GM23248 (cell line): ENCODE results near the gene GPR52. TPM values are rescaled to one million over a fixed set of nuclear protein-coding genes. Genes with fewer than 3 reads are reported as not detected.

Experiments
- DNase-seq: peaks from one replicate; pipeline ENCODE4 v3.0.0-alpha.2; 2015
- H2AFZ ChIP-seq: fragments of 200-600 bp; sonication (generic); 2 replicates; pipeline ENCODE4 v1.6.1; 2016; ENCODE audit warnings: antibody characterized with exemption
- H3F3A ChIP-seq: fragments of 200-600 bp; sonication (generic); 2 replicates; pipeline ENCODE4 v1.6.1; 2016; ENCODE audit warnings: mild to moderate bottlenecking, antibody characterized with exemption, mixed run types; ENCODE audit not compliant: insufficient read depth
- H3K27ac ChIP-seq: fragments of 200-600 bp; sonication (generic); 2 replicates; pipeline ENCODE4 v1.5.1; 2016; ENCODE audit warnings: mild to moderate bottlenecking
- H3K27me3 ChIP-seq: fragments of 200-600 bp; sonication (generic); replicated peaks from 2 replicates; pipeline ENCODE4 v1.6.1; 2016; ENCODE audit warnings: mild to moderate bottlenecking; ENCODE audit not compliant: insufficient read depth
- H3K36me3 ChIP-seq: fragments of 200-600 bp; sonication (generic); 2 replicates; pipeline ENCODE4 v1.6.1; 2016; ENCODE audit warnings: low read depth, mild to moderate bottlenecking
- H3K4me1 ChIP-seq: fragments of 200-600 bp; sonication (generic); 2 replicates; pipeline ENCODE4 v1.6.1; 2016; ENCODE audit warnings: mild to moderate bottlenecking; ENCODE audit not compliant: insufficient read depth
- H3K4me2 ChIP-seq: fragments of 200-600 bp; sonication (generic); one replicate; pipeline ENCODE4 v1.6.1; 2016; ENCODE audit warnings: mild to moderate bottlenecking; ENCODE audit not compliant: unreplicated experiment
- H3K4me3 ChIP-seq: fragments of 200-600 bp; sonication (generic); 2 replicates; pipeline ENCODE4 v1.5.1; 2016; ENCODE audit warnings: mild to moderate bottlenecking
- H3K79me2 ChIP-seq: fragments of 200-600 bp; sonication (generic); 2 replicates; pipeline ENCODE4 v1.6.1; 2016; ENCODE audit warnings: mild to moderate bottlenecking; ENCODE audit not compliant: insufficient read depth
- H3K9ac ChIP-seq: fragments of 200-600 bp; sonication (generic); 2 replicates; pipeline ENCODE4 v1.6.1; 2016; ENCODE audit warnings: mild to moderate bottlenecking
- H3K9me2 ChIP-seq: fragments of 200-600 bp; sonication (generic); 2 replicates; pipeline ENCODE4 v1.6.1; 2016; ENCODE audit warnings: mixed run types, mild to moderate bottlenecking, moderate library complexity; ENCODE audit not compliant: insufficient read depth
- H3K9me3 ChIP-seq: fragments of 200-600 bp; sonication (generic); one replicate; pipeline ENCODE4 v1.6.1; 2017; ENCODE audit warnings: low read depth
- H4K20me1 ChIP-seq: fragments of 200-600 bp; sonication (generic); 2 replicates; pipeline ENCODE4 v1.6.0; 2016; ENCODE audit not compliant: insufficient read depth
- EZH2 ChIP-seq: fragments of 200-600 bp; sonication (generic); IDR thresholded peaks from 2 replicates; pipeline ENCODE4 v1.6.1; 2018; ENCODE audit warnings: antibody characterized with exemption, mild to moderate bottlenecking; ENCODE audit not compliant: insufficient read depth, poor library complexity, severe bottlenecking
- EZH2phosphoT487 ChIP-seq: fragments of 200-600 bp; sonication (generic); IDR thresholded peaks from 2 replicates; pipeline ENCODE4 v1.6.1; 2018; ENCODE audit warnings: antibody characterized with exemption, moderate library complexity, mild to moderate bottlenecking, low read depth; ENCODE audit not compliant: insufficient read depth
- WGBS, 2 experiments: methylation state at CpG; one replicate each; pipeline ENCODE4 v1.1.6; 2015 to 2017; ENCODE audit warnings: low lambda C conversion rate in 2 of 2, low coverage in 1 of 2; ENCODE audit errors: missing lambda C conversion rate in 2 of 2; 5-methylcytosine and 5-hydroxymethylcytosine counted together
- in situ Hi-C: fragments of 300-500 bp; cut with MboI; formaldehyde crosslinking; loops from 2 replicates; pipeline ENCODE4 v1.15.0; 2020
- polyA plus RNA-seq: library from polyadenylated mRNA; unstranded; fragments of >200 nt; fragmentation: Nextera tagmentation; extraction: Ambion mirVana; gene quantifications from 2 replicates; pipeline ENCODE4 v1.2.1, GENCODE V29; 2016
- total RNA-seq: library from RNA; depleted of rRNA; stranded (reverse); fragments of >200 nt; shearing (Covaris generic); gene quantifications from 2 replicates; pipeline ENCODE4 v1.2.3, GENCODE V29; 2014

The GPR52 gene
- total and polyA plus RNA-seq, 2 experiments from 2014 or later: not detected

DNA sequence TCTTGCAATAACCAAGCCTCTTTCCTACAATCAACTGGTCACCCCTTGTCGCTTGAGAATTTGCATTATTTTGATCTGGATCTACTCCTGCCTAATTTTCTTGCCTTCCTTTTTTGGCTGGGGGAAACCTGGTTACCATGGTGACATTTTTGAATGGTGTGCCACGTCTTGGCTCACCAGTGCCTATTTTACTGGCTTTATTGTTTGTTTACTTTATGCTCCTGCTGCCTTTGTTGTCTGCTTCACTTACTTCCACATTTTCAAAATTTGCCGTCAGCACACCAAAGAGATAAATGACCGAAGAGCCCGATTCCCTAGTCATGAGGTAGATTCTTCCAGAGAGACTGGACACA lies 743 bp downstream of the GPR52 start:
- no peaks in the 10 kb centered on the region for H3K4me1 ChIP-seq
- in situ Hi-C loops: no loop called here
- H4K20me1 ChIP-seq: no peaks in the 10 kb centered on the region
- DNase-seq: no peak
- no peak overlapping the region for H3K4me2 ChIP-seq
- H3F3A ChIP-seq: no peaks in the 10 kb centered on the region
- H3K9me2 ChIP-seq: no peaks in the 10 kb centered on the region
- no peaks in the 10 kb centered on the region for H3K27me3 ChIP-seq
- no peak overlapping the region for H2AFZ ChIP-seq
- no peaks in the 10 kb centered on the region for H3K79me2 ChIP-seq
- no peaks in the 10 kb centered on the region for H3K9me3 ChIP-seq
- 89 to 90% methylated on average over 5 of the region's 5 CpGs for WGBS, 2 experiments
- H3K4me3 ChIP-seq: no peak overlapping the region
- H3K27ac ChIP-seq: no peak overlapping the region
- no peak for TF ChIP-seq EZH2
- no peak overlapping the region for H3K9ac ChIP-seq
- H3K36me3 ChIP-seq: no peaks in the 10 kb centered on the region

- in situ Hi-C loops: no loop called here
- no peaks in the 10 kb centered on the region for H3F3A ChIP-seq
- H3K4me2 ChIP-seq: no peak overlapping the region
- H3K9me3 ChIP-seq: no peaks in the 10 kb centered on the region
- no peaks in the 10 kb centered on the region for H3K4me1 ChIP-seq
- H2AFZ ChIP-seq: no peak overlapping the region
- H3K9ac ChIP-seq: no peak overlapping the region
- no peak overlapping the region for H3K4me3 ChIP-seq
- no peak for DNase-seq
- WGBS, 2 experiments: 90% methylated on average over 5 of the region's 5 CpGs
- no peaks in the 10 kb centered on the region for H4K20me1 ChIP-seq
- no peaks in the 10 kb centered on the region for H3K27me3 ChIP-seq
- H3K79me2 ChIP-seq: no peaks in the 10 kb centered on the region
- H3K9me2 ChIP-seq: no peaks in the 10 kb centered on the region
- H3K36me3 ChIP-seq: no peaks in the 10 kb centered on the region
- TF ChIP-seq EZH2phosphoT487 (no peak), EZH2 (no peak)
- H3K27ac ChIP-seq: no peak overlapping the region
Measured at GRCh38 chr1:174448974-174449373, 1.2 kb downstream of the GPR52 start.

GRCh38 chr1:174451408-174451807 lies 3.6 kb downstream of the GPR52 start:
- Histone ChIP-seq H3K9ac (no peak overlapping the region), H2AFZ (no peak overlapping the region), H3F3A (no peaks in the 10 kb centered on the region), H4K20me1 (no peaks in the 10 kb centered on the region), H3K9me2 (no peaks in the 10 kb centered on the region), H3K36me3 (no peaks in the 10 kb centered on the region), H3K79me2 (no peaks in the 10 kb centered on the region), H3K4me1 (no peaks in the 10 kb centered on the region), H3K27me3 (no peaks in the 10 kb centered on the region), H3K4me3 (no peak overlapping the region), H3K9me3 (no peaks in the 10 kb centered on the region), H3K4me2 (no peak overlapping the region), H3K27ac (no peak overlapping the region)
- 81 to 84% methylated on average over 6 of the region's 6 CpGs for whole genome bisulfite sequencing, 2 experiments
- in situ Hi-C loops: no loop called here
- TF ChIP-seq EZH2phosphoT487 (no peak), EZH2 (no peak)
- no peak for DNase-seq

- H3K4me1 ChIP-seq: no peaks in the 10 kb centered on the region
- 97 to 99% methylated on average over 2 of the region's 2 CpGs for WGBS, 2 experiments
- no peaks in the 10 kb centered on the region for H3K9me3 ChIP-seq
- H3K36me3 ChIP-seq: no peaks in the 10 kb centered on the region
- no peak for DNase-seq
- no peak overlapping the region for H2AFZ ChIP-seq
- no peaks in the 10 kb centered on the region for H3F3A ChIP-seq
- in situ Hi-C loops: no loop called here
- H3K79me2 ChIP-seq: no peaks in the 10 kb centered on the region
- H4K20me1 ChIP-seq: no peaks in the 10 kb centered on the region
- TF ChIP-seq EZH2 (no peak), EZH2phosphoT487 (no peak)
- H3K27ac ChIP-seq: no peak overlapping the region
- no peak overlapping the region for H3K4me3 ChIP-seq
- no peak overlapping the region for H3K9ac ChIP-seq
- H3K27me3 ChIP-seq: no peaks in the 10 kb centered on the region
- no peaks in the 10 kb centered on the region for H3K9me2 ChIP-seq
- H3K4me2 ChIP-seq: no peak overlapping the region
Measured at GRCh38 chr1:174465855-174466254, 18.1 kb downstream of the GPR52 start.

GRCh38 chr1:174466607-174467006 lies 18.8 kb downstream of the GPR52 start:
- Histone ChIP-seq H2AFZ (no peak overlapping the region), H3K4me3 (no peak overlapping the region), H3K9ac (no peak overlapping the region), H3K4me2 (no peak overlapping the region), H3K9me2 (no peaks in the 10 kb centered on the region), H4K20me1 (no peaks in the 10 kb centered on the region), H3F3A (no peaks in the 10 kb centered on the region), H3K27ac (no peak overlapping the region), H3K9me3 (no peaks in the 10 kb centered on the region), H3K4me1 (no peaks in the 10 kb centered on the region), H3K27me3 (no peaks in the 10 kb centered on the region), H3K79me2 (no peaks in the 10 kb centered on the region), H3K36me3 (no peaks in the 10 kb centered on the region)
- 93 to 95% methylated on average over 8 of the region's 8 CpGs for whole genome bisulfite sequencing, 2 experiments
- no peak for TF ChIP-seq EZH2
- no peak for TF ChIP-seq EZH2phosphoT487
- no peak for DNase-seq
- in situ Hi-C loops: no loop called here
